ENCODE results near the gene CIBAR2. TPM values are rescaled to one million over a fixed set of nuclear protein-coding genes. Genes with fewer than 3 reads are reported as not detected.
A peak's percentile ranks its signal among the peaks of the same experiment; 100 is the strongest.

The CIBAR2 gene
- total and polyA plus RNA-seq, 9 of the 15 experiments (the other 6 are each of a cell fraction or from before 2014, with no cell fraction given): not detected

DNA sequence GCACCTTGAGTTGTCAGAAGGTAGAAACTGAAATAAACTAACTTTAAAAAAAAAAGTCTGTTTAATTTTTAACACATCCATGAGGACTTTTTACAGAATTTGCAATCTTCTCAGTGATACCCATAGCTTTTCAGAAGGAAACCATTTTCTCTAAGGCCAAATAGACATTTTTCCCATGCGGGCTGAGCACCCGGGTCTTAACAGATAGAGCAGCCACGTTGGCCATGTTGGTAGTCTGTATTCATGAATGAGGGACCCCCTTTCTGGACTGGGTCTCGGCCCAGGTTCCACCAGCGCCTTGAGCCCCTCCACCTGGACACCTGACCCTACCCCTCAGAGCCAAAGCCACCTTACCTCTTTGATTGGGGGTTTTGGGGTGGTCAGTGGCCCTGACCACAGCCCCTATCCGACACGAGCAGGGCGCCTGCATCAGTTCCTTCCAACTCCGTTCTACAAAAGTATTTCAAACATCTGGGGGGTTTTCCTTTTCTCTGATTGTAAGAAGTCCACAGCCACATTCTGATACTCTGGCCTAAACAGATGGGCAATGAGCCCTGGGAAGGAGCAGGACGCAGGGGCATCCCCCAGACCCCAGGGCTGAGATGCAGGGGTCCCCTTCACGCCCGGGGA, 18.0 kb downstream of the CIBAR2 start:
- Histone ChIP-seq H3K36me3 (ENCODE audit: control insufficient read depth, insufficient read depth, low read length) (peaks cover under 1% of the 10 kb centered on the region; the same call in 1 of the 3 replicates), H3K27me3 (ENCODE audit: control insufficient read depth in 2 of 2, insufficient read depth in 2 of 2, low read length in 2 of 2) (peaks cover 48 to 58% of the 10 kb centered on the region in 2 experiments)
- FAIRE-seq: no peak

More for the DNA sequence above, 18.0 kb downstream of the CIBAR2 start:
- ChIA-PET POLR2A (no interaction called here), CTCF (ENCODE audit: low intra/inter-chr PET ratio) (no interaction called here)
- Histone ChIP-seq H3K9me1 (ENCODE audit: control insufficient read depth, insufficient read depth, low read length) (no peaks in the 10 kb centered on the region), H3K9me3 (replicated peaks; ENCODE audit: control insufficient read depth, insufficient read depth, low read depth, low read length) (no peaks in the 10 kb centered on the region), H3K4me1 (replicated peaks in 1 of 2; ENCODE audit: control insufficient read depth in 2 of 2, insufficient read depth in 2 of 2, low read length in 2 of 2) (peaks cover 9 to 29% of the 10 kb centered on the region in 2 experiments; a peak in 3 of 5 replicates), H4K20me1 (replicated peaks; ENCODE audit: control insufficient read depth, insufficient read depth, low read length) (peaks cover 13% of the 10 kb centered on the region; the same call in 1 of the 2 replicates), H2AFZ (ENCODE audit: low read depth, low read length) (no peak overlapping the region), H3K4me3 (no peak overlapping the region), H3K79me2 (ENCODE audit: control insufficient read depth, insufficient read depth, low read length) (no peaks in the 10 kb centered on the region), H3K4me2 (ENCODE audit: insufficient read depth, low read length) (no peak overlapping the region), H3K27ac (ENCODE audit: extremely low read depth, low read depth, low read length) (no peak overlapping the region), H3K9ac (ENCODE audit: insufficient read depth in 1 of 2, low read depth in 2 of 2, low read length in 2 of 2) (peak overlapping the region in 1 of 2 experiments; percentile 36; a peak in 1 of 4 replicates)
- 10% methylated on average over 12 of the region's 12 CpGs for WGBS (ENCODE audit: insufficient coverage, low coverage, missing lambda C conversion rate)
- intact Hi-C loops (cut with micrococcal nuclease) (loop anchor here (5.0 kb wide), 1 partner anchor 37 kb away; no protein-coding TSS in a partner anchor), in situ Hi-C loops (cut with MboI) (no loop called here)
- ATAC-seq (no peak), DNase-seq (ENCODE audit: extremely low read depth in 1 of 4, low spot score in 3 of 4) (no peak)
- no TSS peak for BruUV-seq (replicated peaks)
- TF ChIP-seq, protein P1, sequence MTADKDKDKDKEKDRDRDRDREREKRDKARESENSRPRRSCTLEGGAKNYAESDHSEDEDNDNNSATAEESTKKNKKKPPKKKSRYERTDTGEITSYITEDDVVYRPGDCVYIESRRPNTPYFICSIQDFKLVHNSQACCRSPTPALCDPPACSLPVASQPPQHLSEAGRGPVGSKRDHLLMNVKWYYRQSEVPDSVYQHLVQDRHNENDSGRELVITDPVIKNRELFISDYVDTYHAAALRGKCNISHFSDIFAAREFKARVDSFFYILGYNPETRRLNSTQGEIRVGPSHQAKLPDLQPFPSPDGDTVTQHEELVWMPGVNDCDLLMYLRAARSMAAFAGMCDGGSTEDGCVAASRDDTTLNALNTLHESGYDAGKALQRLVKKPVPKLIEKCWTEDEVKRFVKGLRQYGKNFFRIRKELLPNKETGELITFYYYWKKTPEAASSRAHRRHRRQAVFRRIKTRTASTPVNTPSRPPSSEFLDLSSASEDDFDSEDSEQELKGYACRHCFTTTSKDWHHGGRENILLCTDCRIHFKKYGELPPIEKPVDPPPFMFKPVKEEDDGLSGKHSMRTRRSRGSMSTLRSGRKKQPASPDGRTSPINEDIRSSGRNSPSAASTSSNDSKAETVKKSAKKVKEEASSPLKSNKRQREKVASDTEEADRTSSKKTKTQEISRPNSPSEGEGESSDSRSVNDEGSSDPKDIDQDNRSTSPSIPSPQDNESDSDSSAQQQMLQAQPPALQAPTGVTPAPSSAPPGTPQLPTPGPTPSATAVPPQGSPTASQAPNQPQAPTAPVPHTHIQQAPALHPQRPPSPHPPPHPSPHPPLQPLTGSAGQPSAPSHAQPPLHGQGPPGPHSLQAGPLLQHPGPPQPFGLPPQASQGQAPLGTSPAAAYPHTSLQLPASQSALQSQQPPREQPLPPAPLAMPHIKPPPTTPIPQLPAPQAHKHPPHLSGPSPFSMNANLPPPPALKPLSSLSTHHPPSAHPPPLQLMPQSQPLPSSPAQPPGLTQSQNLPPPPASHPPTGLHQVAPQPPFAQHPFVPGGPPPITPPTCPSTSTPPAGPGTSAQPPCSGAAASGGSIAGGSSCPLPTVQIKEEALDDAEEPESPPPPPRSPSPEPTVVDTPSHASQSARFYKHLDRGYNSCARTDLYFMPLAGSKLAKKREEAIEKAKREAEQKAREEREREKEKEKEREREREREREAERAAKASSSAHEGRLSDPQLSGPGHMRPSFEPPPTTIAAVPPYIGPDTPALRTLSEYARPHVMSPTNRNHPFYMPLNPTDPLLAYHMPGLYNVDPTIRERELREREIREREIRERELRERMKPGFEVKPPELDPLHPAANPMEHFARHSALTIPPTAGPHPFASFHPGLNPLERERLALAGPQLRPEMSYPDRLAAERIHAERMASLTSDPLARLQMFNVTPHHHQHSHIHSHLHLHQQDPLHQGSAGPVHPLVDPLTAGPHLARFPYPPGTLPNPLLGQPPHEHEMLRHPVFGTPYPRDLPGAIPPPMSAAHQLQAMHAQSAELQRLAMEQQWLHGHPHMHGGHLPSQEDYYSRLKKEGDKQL (CRISPR knock-in tag; IDR thresholded peaks at IDR 0.05; ENCODE audit: borderline replicate concordance): no peak
- no peak for TF ChIP-seq CBX2 (IDR thresholded peaks at IDR 0.05; ENCODE audit: insufficient read depth, low read length, poor library complexity, severe bottlenecking)
- no peak for TF ChIP-seq MBD2 (IDR thresholded peaks at IDR 0.05; ENCODE audit: borderline replicate concordance, low read depth)
- TF ChIP-seq BRD4 (IDR thresholded peaks at IDR 0.05): no peak

Data from K562 (cell line).